Endothelial cell of umbilical vein (primary cell): ENCODE results near the gene CCDC121. TPM values are rescaled to one million over a fixed set of nuclear protein-coding genes. Genes with fewer than 3 reads are reported as not detected.

Source experiments
- BruUV-seq: library from RNA; stranded (reverse); fragments of 400-500 nt; replicated peaks from 2 replicates; lab custom pipeline; 2021; lab: Mats Ljungman, UMichigan
- CTCF ChIA-PET: fragments of 300-600, 350-600 bp; sonication (Branson Sonifier 250); formaldehyde crosslinking; loops from one replicate; lab custom pipeline; 2021; ENCODE audit warnings: antibody characterized with exemption, inconsistent platforms; lab: Charles Lee
- POLR2A ChIA-PET: fragments of 300-600, 350-600 bp; sonication (Branson Sonifier 250); formaldehyde crosslinking; loops from one replicate; lab custom pipeline; 2021; ENCODE audit warnings: antibody characterized with exemption, inconsistent platforms; lab: Charles Lee
- DNase-seq: peaks from one replicate; pipeline ENCODE4 v3.0.0-alpha.2; 2011; ENCODE audit warnings: low read depth, low spot score
- FAIRE-seq: peaks from 2 replicates; lab custom pipeline; 2011; peaks lifted over from hg19 to GRCh38; lab: Jason Lieb, UNC
- H2AFZ ChIP-seq: 2 replicates; pipeline ENCODE4 v1.6.0; 2012; ENCODE audit warnings: low read depth, low read length, control low read depth, inconsistent platforms
- H3K27ac ChIP-seq: 2 replicates; pipeline ENCODE4 v1.5.1; 2011; ENCODE audit warnings: low read depth, mild to moderate bottlenecking, control low read depth, low read length, moderate library complexity; ENCODE audit not compliant: insufficient read depth
- H3K27me3 ChIP-seq, 2 experiments: 2 replicates each; pipeline versions ENCODE4 v1.6.0 to v1.6.1; 2011; ENCODE audit warnings: low read length in 2 of 2, mixed read lengths in 1 of 2; ENCODE audit not compliant: control insufficient read depth in 2 of 2, insufficient read depth in 2 of 2
- H3K36me3 ChIP-seq, 2 experiments: 2 replicates in 1 of 2; 3 replicates in 1 of 2; pipeline ENCODE4 v1.5.1; 2011; ENCODE audit warnings: low read length in 2 of 2, mild to moderate bottlenecking in 1 of 2, moderate library complexity in 1 of 2; ENCODE audit not compliant: control insufficient read depth in 2 of 2, insufficient read depth in 2 of 2; ENCODE audit errors: extremely low read depth in 1 of 2
- H3K4me1 ChIP-seq: 3 replicates; pipeline ENCODE4 v1.5.1; 2011; ENCODE audit warnings: mild to moderate bottlenecking, low read length; ENCODE audit not compliant: control insufficient read depth, insufficient read depth; ENCODE audit errors: extremely low read depth
- H3K4me2 ChIP-seq: 2 replicates; pipeline ENCODE4 v1.6.1; 2011; ENCODE audit warnings: low read length, control low read depth, mixed read lengths; ENCODE audit not compliant: insufficient read depth
- H3K4me3 ChIP-seq, 3 experiments: fragments of 200-600 bp in 1 of 3; sonication (generic), shearing (Covaris generic) in 1 of 3; replicated peaks in 1 of 3; 2 replicates each; pipeline ENCODE4 v1.5.1; 2011 to 2016; ENCODE audit warnings: control low read depth in 3 of 3, low read length in 3 of 3, mild to moderate bottlenecking in 2 of 3, inconsistent platforms in 1 of 3, low read depth in 1 of 3, moderate library complexity in 1 of 3; ENCODE audit not compliant: insufficient read depth in 1 of 3
- H3K79me2 ChIP-seq: 2 replicates; pipeline ENCODE4 v1.6.0; 2012; ENCODE audit warnings: low read length, inconsistent platforms; ENCODE audit not compliant: control insufficient read depth, insufficient read depth
- H3K9ac ChIP-seq: replicated peaks from 2 replicates; pipeline ENCODE3; 2011; ENCODE audit warnings: low read length, control low read depth; ENCODE audit not compliant: insufficient read depth; ENCODE audit errors: extremely low read depth
- H3K9me1 ChIP-seq: replicated peaks from 3 replicates; pipeline ENCODE4 v1.6.0; 2011; ENCODE audit warnings: mild to moderate bottlenecking, low read length; ENCODE audit not compliant: control insufficient read depth, insufficient read depth; ENCODE audit errors: extremely low read depth
- H3K9me3 ChIP-seq: replicated peaks from 2 replicates; pipeline ENCODE4 v1.5.1; 2012; ENCODE audit warnings: low read length, inconsistent platforms; ENCODE audit not compliant: control insufficient read depth, insufficient read depth
- H4K20me1 ChIP-seq: replicated peaks from 2 replicates; pipeline ENCODE3; 2011; ENCODE audit warnings: mild to moderate bottlenecking, low read length; ENCODE audit not compliant: control insufficient read depth, insufficient read depth; ENCODE audit errors: extremely low read depth
- CTCF ChIP-seq, 2 donors: IDR thresholded peaks; 1 replicate in 1 of 2; 2 replicates in 1 of 2; pipeline ENCODE4 v1.5.1; 2011; ENCODE audit warnings: low read length in 2 of 2, mild to moderate bottlenecking in 2 of 2, moderate library complexity in 2 of 2, control low read depth in 1 of 2, inconsistent platforms in 1 of 2, low read depth in 1 of 2; ENCODE audit not compliant: insufficient read depth in 1 of 2; ENCODE audit errors: extremely low read depth in 1 of 2
- EZH2 ChIP-seq: IDR thresholded peaks from 2 replicates; pipeline ENCODE4 v1.6.1; 2012; ENCODE audit warnings: borderline replicate concordance, low read depth, mild to moderate bottlenecking, moderate library complexity, low read length, inconsistent platforms; ENCODE audit not compliant: severe bottlenecking
- FOS ChIP-seq: IDR thresholded peaks from 2 replicates; pipeline ENCODE4 v1.6.1; 2011; ENCODE audit warnings: mild to moderate bottlenecking, low read length, moderate library complexity, borderline replicate concordance; ENCODE audit not compliant: insufficient read depth
- GATA2 ChIP-seq: IDR thresholded peaks from 2 replicates; pipeline ENCODE4 v1.7.0; 2011; ENCODE audit warnings: low read depth, mild to moderate bottlenecking, moderate library complexity, mixed read lengths, low read length; ENCODE audit not compliant: insufficient read length, insufficient read depth
- JUN ChIP-seq: IDR thresholded peaks from 2 replicates; pipeline ENCODE4 v1.6.1; 2011; ENCODE audit warnings: borderline replicate concordance, low read depth; ENCODE audit not compliant: insufficient read length, insufficient read depth
- MAX ChIP-seq: IDR thresholded peaks from 2 replicates; pipeline ENCODE4 v1.6.1; 2011; ENCODE audit not compliant: insufficient read depth, insufficient read length
- MYC ChIP-seq: IDR thresholded peaks from one replicate; pipeline ENCODE4 v1.6.1; 2011; ENCODE audit warnings: mild to moderate bottlenecking, low read depth, low read length
- POLR2A ChIP-seq: IDR thresholded peaks from 2 replicates; pipeline ENCODE4 v1.6.1; 2012; ENCODE audit warnings: low read depth, mild to moderate bottlenecking, control low read depth, low read length
- POLR2AphosphoS5 ChIP-seq: IDR thresholded peaks from 2 replicates; pipeline ENCODE4 v1.6.1; 2012; ENCODE audit warnings: low read depth, mild to moderate bottlenecking, control low read depth, low read length, moderate library complexity; ENCODE audit not compliant: insufficient read depth
- dilution Hi-C: fragments of 300-500 bp; cut with MboI; formaldehyde crosslinking; loops from one replicate; pipeline ENCODE4 v1.15.0; 2019; ENCODE audit warnings: low sequenced_read_pairs; ENCODE audit not compliant: extremely low pct_ligation_motif_present
- intact Hi-C: fragments of 100-400 bp; cut with micrococcal nuclease; formaldehyde crosslinking; loops from one replicate; pipeline ENCODE4 v1.10.0; 2022
- polyA plus RNA-seq, 4 experiments: library from polyadenylated mRNA; depleted of rRNA in 3 of 4; stranded (reverse) in 3 of 4; unstranded in 1 of 4; fragments of >200 nt; gene quantifications; 2 replicates each; pipeline versions ENCODE4 v1.2.1 to v1.2.3, GENCODE V29; 2011 to 2012; ENCODE audit warnings: missing spikeins in 1 of 4
- total RNA-seq: library from RNA; stranded (reverse); gene quantifications from 2 replicates; pipeline ENCODE4 v1.2.3, GENCODE V29; 2021

Gene CCDC121
- total and polyA plus RNA-seq, 2 donors (not counting 3 experiments of a cell fraction or from before 2014, with no cell fraction given) = 0.92 to 3.3 TPM

GRCh38 chr2:27672723-27673486 lies 44.1 kb upstream of the CCDC121 start:
- Histone ChIP-seq H3K27ac (no peak overlapping the region), H2AFZ (no peak overlapping the region), H3K27me3 (no peaks in the 10 kb centered on the region), H3K4me3 (no peak overlapping the region), H3K4me1 (peaks cover under 1% of the 10 kb centered on the region), H3K9me3 (no peaks in the 10 kb centered on the region), H3K9me1 (no peaks in the 10 kb centered on the region), H3K79me2 (no peaks in the 10 kb centered on the region), H3K9ac (no peak overlapping the region), H3K4me2 (no peak overlapping the region), H4K20me1 (no peaks in the 10 kb centered on the region), H3K36me3 (peaks cover 2 to 6% of the 10 kb centered on the region in 2 experiments)
- ChIA-PET POLR2A (no interaction called here), CTCF (interaction anchor here (1.2 to 1.7 kb wide), 2 partner anchors 11 kb away, joined by 6 to 9 read pairs; no protein-coding TSS in a partner anchor)
- dilution Hi-C loops (no loop called here), intact Hi-C loops (no loop called here)
- BruUV-seq = no TSS peak
- DNase-seq (no peak), FAIRE-seq (no peak)
- TF ChIP-seq CTCF (IDR thresholded peaks at IDR 0.05; ENCODE audit: extremely low read depth in 1 of 2, insufficient read depth in 1 of 2, low read depth in 1 of 2, low read length in 2 of 2) (no peak), GATA2 (no peak), FOS (no peak), JUN (no peak), POLR2AphosphoS5 (no peak), EZH2 (no peak), MAX (no peak), MYC (no peak), POLR2A (no peak)
